GM12878 (cell line): ENCODE results near the gene ZNF443. TPM values are rescaled to one million over a fixed set of nuclear protein-coding genes. Genes with fewer than 3 reads are reported as not detected.

Source experiments
- CHD4 ChIP-seq: fragments of 200-600 bp; sonication (generic); IDR thresholded peaks from 2 replicates; pipeline ENCODE4 v1.6.1; 2016; ENCODE audit warnings: mild to moderate bottlenecking
- CTCF ChIP-seq, 3 experiments: IDR thresholded peaks in 2 of 3; conservative IDR thresholded peaks in 1 of 3; 2 replicates each; pipeline ENCODE4 v1.5.1; 2011; ENCODE audit warnings: low read depth in 3 of 3, low read length in 3 of 3, mild to moderate bottlenecking in 3 of 3, control low read depth in 2 of 3, moderate library complexity in 2 of 3, inconsistent platforms in 1 of 3, mixed read lengths in 1 of 3; ENCODE audit not compliant: control insufficient read depth in 2 of 3, insufficient read depth in 1 of 3; ENCODE audit errors: extremely low read depth in 1 of 3
- JUNB ChIP-seq: IDR thresholded peaks from 2 replicates; pipeline ENCODE4 v1.6.1; 2016; ENCODE audit warnings: antibody characterized with exemption, mild to moderate bottlenecking
- KAT2A ChIP-seq: conservative IDR thresholded peaks from 2 replicates; pipeline ENCODE4 v1.6.1; 2011; ENCODE audit warnings: low read depth, low read length; ENCODE audit not compliant: control insufficient read depth
- PAX8 ChIP-seq: fragments of 450-650 bp; IDR thresholded peaks from 2 replicates; pipeline ENCODE4 v1.6.1; 2017; ENCODE audit warnings: mild to moderate bottlenecking, moderate library complexity
- RFX5 ChIP-seq: IDR thresholded peaks from 2 replicates; pipeline ENCODE4 v1.6.1; 2011; ENCODE audit warnings: low read depth, low read length, improper control_type of control experiment
- SIN3A ChIP-seq: IDR thresholded peaks from 2 replicates; pipeline ENCODE4 v1.6.1; 2012; ENCODE audit warnings: low read depth, low read length, improper control_type of control experiment
- SMAD1 ChIP-seq: fragments of 450-650 bp; IDR thresholded peaks from 2 replicates; pipeline ENCODE4 v1.6.1; 2018; ENCODE audit warnings: mild to moderate bottlenecking, low read depth; ENCODE audit not compliant: partially characterized antibody
- TAF1 ChIP-seq: IDR thresholded peaks from 2 replicates; pipeline ENCODE4 v1.6.1; 2011; ENCODE audit warnings: mild to moderate bottlenecking, low read depth, low read length, borderline replicate concordance
- YY1 ChIP-seq: IDR thresholded peaks from 2 replicates; pipeline ENCODE4 v1.6.1; 2011; ENCODE audit warnings: low read depth, mild to moderate bottlenecking, low read length
- ZBTB40 ChIP-seq: fragments of 450-650 bp; IDR thresholded peaks from 2 replicates; pipeline ENCODE4 v1.6.1; 2016; ENCODE audit warnings: mild to moderate bottlenecking, moderate library complexity, borderline replicate concordance
- ZNF24 ChIP-seq: fragments of 450-650 bp; IDR thresholded peaks from 2 replicates; pipeline ENCODE4 v1.6.1; 2017; ENCODE audit warnings: antibody characterized with exemption, mild to moderate bottlenecking
- polyA plus RNA-seq, 11 experiments: library from polyadenylated mRNA; depleted of rRNA in 4 of 11; unstranded in 6 of 11; stranded (reverse) in 5 of 11; fragments of >200 nt; fragmentation: Nextera tagmentation in 4 of 11; fragmentation: Illumina TruSeq in 1 of 11; extraction: Ambion mirVana in 4 of 11; extraction: Trizol in 1 of 11; gene quantifications; 1 replicate in 1 of 11; 2 replicates in 10 of 11; pipeline versions ENCODE4 v1.2.1 to v1.2.3, GENCODE V29; 2011 to 2016; ENCODE audit warnings: inconsistent platforms in 2 of 11, missing spikeins in 2 of 11, low read depth in 1 of 11
- total RNA-seq, 4 experiments: library from RNA; depleted of rRNA in 3 of 4; stranded (reverse); fragments of >200 nt in 3 of 4; fragmentation: Illumina TruSeq in 1 of 4; extraction: Trizol in 1 of 4; gene quantifications; 2 replicates each; pipeline versions ENCODE4 v1.2.1 to v1.2.3, GENCODE V29; 2013 to 2021
- TF ChIP-seq, protein P1 (sequence below): fragments of 450-650 bp; IDR thresholded peaks from 2 replicates; pipeline ENCODE4 v1.6.1; 2018; ENCODE audit warnings: mild to moderate bottlenecking, low read depth, moderate library complexity; ENCODE audit not compliant: partially characterized antibody
- TF ChIP-seq, protein P2 (sequence below): fragments of 450-650 bp; conservative IDR thresholded peaks from 2 replicates; pipeline ENCODE4 v1.6.1; 2017; ENCODE audit warnings: mild to moderate bottlenecking, moderate library complexity
- TF ChIP-seq, protein P3 (sequence below): IDR thresholded peaks from 2 replicates; pipeline ENCODE4 v1.6.1; 2011; ENCODE audit warnings: low read depth, mild to moderate bottlenecking, low read length, moderate library complexity, borderline replicate concordance; ENCODE audit errors: extremely low read depth

ZNF443 gene
- total and polyA plus RNA-seq, 10 of the 15 experiments (the other 5 are each of a cell fraction or from before 2014, with no cell fraction given) = 2.1 to 9.1 (median 3.9) TPM

DNA sequence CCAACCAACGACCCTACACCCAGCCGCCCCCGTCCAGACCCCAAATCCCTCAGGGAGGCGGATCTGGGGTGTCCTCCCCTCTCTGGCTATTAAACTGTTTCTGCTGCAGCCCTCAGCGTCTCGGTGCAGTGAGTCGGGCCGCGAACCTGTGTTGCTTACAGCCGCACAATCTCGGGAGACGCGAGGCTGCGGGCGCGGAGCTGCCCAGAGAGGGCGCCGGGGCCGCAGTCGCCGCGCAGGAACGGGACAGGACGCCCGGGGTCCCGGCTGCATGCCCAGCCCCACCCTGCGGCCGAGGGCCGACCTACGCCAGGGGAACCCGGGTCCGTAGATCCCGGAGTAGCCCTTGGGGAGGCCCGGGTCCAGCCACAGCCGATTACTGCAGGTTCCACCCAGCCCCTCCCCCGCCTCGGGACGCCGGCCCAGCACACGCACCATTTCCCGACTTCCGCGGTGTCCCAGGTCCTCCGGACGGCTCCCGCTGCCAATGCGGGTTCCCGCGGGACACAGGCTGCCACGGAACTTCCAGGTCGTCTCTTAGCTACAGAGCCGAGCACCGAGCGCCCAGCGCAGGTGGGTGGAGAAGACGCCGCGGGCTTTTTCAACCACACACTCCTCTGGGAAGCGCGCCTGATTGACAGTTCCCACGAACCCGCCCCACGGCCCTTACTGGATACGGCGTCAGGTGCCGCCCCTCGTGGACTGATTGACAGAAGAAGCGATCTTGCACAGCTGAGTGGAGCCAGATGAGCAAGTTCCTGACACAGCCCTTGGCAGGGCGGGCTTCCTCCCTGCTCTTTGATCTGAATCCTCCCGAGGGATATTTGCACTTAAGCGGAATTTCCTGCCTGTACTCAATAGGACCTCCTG, 40.0 kb downstream of the ZNF443 start, which contains the start of gene ZNF799 (continued):
- TF ChIP-seq, protein P1, sequence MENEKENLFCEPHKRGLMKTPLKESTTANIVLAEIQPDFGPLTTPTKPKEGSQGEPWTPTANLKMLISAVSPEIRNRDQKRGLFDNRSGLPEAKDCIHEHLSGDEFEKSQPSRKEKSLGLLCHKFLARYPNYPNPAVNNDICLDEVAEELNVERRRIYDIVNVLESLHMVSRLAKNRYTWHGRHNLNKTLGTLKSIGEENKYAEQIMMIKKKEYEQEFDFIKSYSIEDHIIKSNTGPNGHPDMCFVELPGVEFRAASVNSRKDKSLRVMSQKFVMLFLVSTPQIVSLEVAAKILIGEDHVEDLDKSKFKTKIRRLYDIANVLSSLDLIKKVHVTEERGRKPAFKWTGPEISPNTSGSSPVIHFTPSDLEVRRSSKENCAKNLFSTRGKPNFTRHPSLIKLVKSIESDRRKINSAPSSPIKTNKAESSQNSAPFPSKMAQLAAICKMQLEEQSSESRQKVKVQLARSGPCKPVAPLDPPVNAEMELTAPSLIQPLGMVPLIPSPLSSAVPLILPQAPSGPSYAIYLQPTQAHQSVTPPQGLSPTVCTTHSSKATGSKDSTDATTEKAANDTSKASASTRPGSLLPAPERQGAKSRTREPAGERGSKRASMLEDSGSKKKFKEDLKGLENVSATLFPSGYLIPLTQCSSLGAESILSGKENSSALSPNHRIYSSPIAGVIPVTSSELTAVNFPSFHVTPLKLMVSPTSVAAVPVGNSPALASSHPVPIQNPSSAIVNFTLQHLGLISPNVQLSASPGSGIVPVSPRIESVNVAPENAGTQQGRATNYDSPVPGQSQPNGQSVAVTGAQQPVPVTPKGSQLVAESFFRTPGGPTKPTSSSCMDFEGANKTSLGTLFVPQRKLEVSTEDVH = peak; percentile 48
- TF ChIP-seq TAF1 (0 out of 2 replicates have a peak, but pooled peaks have one; percentile 29), SMAD1 (no peak), RFX5 (0 out of 2 replicates have a peak, but pooled peaks have one; percentile 9), ZNF24 (no peak), CHD4 (no peak), YY1 (0 out of 2 replicates have a peak, but pooled peaks have one; percentile 30), ZBTB40 (no peak), SIN3A (peak; percentile 40; the same call in 1 of the 2 replicates), PAX8 (no peak), KAT2A (no peak), JUNB (no peak), CTCF (IDR thresholded peaks at IDR 0.05 in 2 of 3, conservative IDR thresholded peaks at IDR 0.05 in 1 of 3; ENCODE audit: control insufficient read depth in 2 of 3, extremely low read depth in 1 of 3, insufficient read depth in 1 of 3, low read depth in 3 of 3, low read length in 3 of 3) (0 out of 6 replicates have a peak, but pooled peaks of 1 of the 3 experiments have one; percentile 2)
- TF ChIP-seq, protein P2, sequence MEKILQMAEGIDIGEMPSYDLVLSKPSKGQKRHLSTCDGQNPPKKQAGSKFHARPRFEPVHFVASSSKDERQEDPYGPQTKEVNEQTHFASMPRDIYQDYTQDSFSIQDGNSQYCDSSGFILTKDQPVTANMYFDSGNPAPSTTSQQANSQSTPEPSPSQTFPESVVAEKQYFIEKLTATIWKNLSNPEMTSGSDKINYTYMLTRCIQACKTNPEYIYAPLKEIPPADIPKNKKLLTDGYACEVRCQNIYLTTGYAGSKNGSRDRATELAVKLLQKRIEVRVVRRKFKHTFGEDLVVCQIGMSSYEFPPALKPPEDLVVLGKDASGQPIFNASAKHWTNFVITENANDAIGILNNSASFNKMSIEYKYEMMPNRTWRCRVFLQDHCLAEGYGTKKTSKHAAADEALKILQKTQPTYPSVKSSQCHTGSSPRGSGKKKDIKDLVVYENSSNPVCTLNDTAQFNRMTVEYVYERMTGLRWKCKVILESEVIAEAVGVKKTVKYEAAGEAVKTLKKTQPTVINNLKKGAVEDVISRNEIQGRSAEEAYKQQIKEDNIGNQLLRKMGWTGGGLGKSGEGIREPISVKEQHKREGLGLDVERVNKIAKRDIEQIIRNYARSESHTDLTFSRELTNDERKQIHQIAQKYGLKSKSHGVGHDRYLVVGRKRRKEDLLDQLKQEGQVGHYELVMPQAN = peak; percentile 89
- TF ChIP-seq, protein P3, sequence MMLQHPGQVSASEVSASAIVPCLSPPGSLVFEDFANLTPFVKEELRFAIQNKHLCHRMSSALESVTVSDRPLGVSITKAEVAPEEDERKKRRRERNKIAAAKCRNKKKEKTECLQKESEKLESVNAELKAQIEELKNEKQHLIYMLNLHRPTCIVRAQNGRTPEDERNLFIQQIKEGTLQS = no peak
